ENCODE measurements around the gene SPRR3.

Gene SPRR3, protein sequence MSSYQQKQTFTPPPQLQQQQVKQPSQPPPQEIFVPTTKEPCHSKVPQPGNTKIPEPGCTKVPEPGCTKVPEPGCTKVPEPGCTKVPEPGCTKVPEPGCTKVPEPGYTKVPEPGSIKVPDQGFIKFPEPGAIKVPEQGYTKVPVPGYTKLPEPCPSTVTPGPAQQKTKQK

DNA sequence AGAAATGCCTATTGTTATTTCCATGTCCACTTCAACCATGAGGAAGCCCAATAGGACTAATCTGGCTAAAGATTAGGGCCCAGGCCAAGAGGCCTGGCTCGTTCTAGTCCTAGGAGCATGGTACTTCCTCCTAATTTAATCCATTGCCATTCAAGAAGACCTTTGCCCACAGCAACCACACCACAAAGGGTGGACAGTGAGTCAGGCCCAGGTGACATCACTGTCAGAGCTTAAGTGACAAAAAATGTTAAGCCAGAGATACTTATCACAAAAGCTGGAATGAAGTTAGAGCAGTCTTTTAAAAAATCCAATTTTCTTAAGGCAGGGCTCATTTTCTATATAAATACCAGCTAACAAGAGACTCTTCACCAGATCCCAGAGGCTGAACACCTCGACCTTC is at the start of gene SPRR3:
Gene SPRR3 (plus strand): TSS at position 368 of the 400 bp plus-strand sequence. CDS start 1,272 bp downstream, outside the sequence.
- no peak for DNase-seq

DNA sequence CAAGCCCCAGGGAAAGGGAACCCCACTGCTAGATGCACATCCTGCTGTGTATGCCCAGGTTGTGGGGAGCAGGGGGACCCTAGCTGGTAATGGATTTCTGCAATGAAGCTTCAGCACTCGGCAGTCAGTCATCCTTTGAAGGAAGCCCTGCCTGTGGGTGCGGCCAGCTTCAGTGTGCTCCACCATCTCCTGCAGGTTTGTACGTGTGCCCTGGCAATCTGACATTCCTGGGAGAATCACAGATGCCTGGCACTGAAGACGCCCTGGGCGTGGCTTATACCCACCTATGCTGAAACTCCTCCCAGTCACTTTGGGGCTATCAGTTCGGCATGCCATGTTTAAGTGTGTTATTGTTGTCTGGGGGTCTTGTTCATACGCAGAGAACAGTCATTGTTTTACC is 47.8 kb upstream of the SPRR3 start:
- DNase-seq = no peak

- no peak for DNase-seq
These were observed 47.1 kb upstream of the SPRR3 start for GRCh38 chr1:152954436-152954835.

- DNase-seq = no peak
These were observed 44.0 kb upstream of the SPRR3 start for GRCh38 chr1:152957561-152957960.

GRCh38 chr1:152959273-152959672 is 42.3 kb upstream of the SPRR3 start:
- DNase-seq = no peak

DNA sequence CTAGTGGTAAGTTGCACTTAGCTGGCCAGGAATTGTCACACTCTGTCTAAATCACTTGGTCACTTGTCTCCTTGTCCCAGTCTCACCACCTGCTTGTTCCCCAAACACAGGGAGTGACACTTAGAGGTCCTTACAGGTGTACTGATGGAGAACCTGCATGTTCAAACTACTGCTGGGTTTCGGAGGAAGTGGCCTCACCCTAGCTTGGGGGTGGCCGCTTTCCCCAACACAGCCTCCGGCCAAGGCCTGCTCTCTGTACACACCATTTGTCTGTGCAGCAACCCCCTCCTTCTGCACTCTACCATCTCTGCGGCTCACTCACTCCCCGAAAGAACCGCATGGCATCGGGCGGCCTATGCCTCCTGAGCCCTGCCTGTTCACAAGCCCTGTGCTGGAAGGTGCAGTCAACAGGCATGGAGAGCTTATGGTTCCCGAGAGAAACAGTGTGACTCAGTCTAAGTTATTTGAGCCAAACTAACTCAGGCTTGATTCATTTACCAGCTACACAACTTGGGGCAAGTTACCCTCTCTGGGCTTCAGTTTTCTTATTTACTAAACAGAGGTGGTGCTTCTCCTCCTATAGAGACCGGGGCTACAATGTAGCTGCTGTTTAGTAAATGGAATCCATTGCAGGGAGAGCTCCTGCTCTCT is 41.6 kb upstream of the SPRR3 start:
- DNase-seq = no peak

GRCh38 chr1:152960452-152961044 is 41.0 kb upstream of the SPRR3 start:
- DNase-seq = no peak

GRCh38 chr1:152961226-152961891 is 40.2 kb upstream of the SPRR3 start:
- no peak for DNase-seq

- no peak for DNase-seq
These were observed 38.6 kb upstream of the SPRR3 start for GRCh38 chr1:152962876-152963415.

GRCh38 chr1:152964536-152964935 is 37.0 kb upstream of the SPRR3 start:
- no peak for DNase-seq

DNA sequence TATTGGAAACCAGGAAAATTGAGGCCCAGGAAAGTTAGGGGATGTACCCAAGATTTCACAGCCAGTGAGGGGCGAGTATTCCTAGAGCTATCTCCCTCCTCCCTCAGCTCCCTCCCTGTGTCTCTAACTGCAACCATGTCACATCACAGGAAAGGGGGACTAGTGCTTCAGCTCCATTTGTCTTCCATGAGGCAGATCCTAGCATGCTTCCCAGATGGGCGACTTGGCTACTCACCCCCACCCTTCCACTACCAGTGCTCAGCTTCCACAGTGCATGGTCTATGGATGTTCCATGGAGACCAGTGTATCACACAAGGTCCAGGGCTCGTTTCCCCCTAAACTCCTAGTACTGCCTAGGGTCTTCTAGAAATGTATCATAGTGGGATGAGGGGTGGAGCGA is 35.7 kb upstream of the SPRR3 start:
- DNase-seq = no peak

GRCh38 chr1:152967201-152967600 is 34.3 kb upstream of the SPRR3 start:
- no peak for DNase-seq

DNA sequence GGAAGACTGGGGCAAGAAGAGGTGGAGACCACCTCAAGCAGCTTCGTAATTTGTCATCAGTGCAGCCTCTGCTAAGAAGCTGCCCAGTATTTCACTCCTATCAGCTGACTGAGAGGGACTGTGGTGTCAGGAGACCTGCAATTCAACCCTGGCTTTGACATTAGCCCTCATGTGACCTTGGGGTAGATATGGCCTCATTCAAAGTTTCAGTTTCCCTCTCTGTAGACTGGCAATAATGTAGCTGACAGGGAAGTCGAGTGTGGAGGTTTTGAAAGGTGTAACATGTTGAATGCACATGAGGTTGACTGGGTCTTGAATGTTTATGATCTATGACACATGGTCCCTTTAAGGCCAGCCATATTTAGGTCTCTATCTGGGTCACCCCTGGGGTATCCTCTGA is 33.3 kb upstream of the SPRR3 start:
- no peak for DNase-seq

GRCh38 chr1:152969036-152969435 is 32.5 kb upstream of the SPRR3 start:
- no peak for DNase-seq

DNA sequence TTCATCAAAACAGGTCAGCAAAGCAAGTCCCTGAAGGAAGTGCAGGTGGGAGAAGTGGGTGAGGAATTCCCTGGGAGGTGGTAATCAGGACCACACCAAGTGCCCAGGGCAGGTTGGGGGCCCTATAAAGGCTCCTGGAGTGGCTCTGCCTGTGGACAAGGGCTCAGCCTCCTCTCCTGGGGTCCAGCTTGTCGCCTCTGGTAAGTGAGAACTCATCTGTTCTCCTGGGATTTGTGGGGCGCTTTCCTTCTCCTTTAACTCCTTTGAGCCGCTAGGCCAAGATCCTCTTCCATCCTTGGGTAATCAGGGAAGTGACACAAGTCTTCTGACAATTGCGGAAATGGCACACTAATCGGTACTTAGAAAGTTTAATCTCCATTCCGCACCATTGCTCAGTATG is 31.1 kb upstream of the SPRR3 start, which contains the start of gene SPRR4:
Gene SPRR4 (plus strand): TSS at position 154 of the 400 bp plus-strand sequence. CDS start 1,243 bp downstream, outside the sequence.
- DNase-seq = no peak

GRCh38 chr1:152972196-152972886 is 29.2 kb upstream of the SPRR3 start:
- DNase-seq = no peak

DNA sequence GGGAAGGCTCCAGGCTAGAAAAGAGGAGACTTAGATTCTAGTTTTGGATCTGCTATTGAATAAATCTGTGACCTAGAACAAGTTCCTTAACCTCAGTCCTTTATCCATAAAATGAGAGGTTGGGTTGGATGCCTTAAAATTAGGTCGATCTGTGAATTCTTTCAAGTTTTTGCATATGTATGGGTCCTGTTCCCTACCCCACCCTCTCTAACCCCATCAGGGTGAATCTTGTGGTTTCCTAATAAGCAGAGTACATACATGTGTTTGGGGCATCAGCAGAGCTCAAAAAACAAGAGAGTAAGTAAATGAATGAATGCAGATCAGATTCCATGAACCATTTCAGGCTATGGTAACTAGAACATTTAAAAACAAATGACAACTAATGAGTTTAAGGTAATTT is 24.9 kb upstream of the SPRR3 start:
- no peak for DNase-seq

DNA sequence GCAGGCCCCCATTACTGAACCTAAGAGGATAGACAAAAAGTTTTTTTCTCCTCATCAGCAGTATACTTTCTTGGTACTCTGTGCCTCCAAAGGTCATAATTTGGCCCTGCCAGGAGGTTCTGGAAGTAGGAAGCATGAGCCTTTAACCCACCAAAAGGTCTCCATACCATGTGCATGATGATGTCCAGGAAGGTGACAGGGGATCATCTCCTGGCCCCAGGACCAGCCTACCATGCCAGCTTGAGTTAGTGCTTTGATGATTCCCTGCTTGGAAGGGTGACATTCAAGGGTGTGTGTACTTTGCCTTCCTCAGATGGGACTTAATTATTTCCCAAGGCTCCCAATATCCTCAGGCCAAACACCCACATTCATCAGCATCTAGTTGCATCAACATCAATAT is 23.9 kb upstream of the SPRR3 start:
- no peak for DNase-seq

- no peak for DNase-seq
These were observed 20.9 kb upstream of the SPRR3 start for GRCh38 chr1:152980676-152981075.

- no peak for DNase-seq
These were observed 20.2 kb upstream of the SPRR3 start for GRCh38 chr1:152981146-152981871.

GRCh38 chr1:152982076-152982475 is 19.5 kb upstream of the SPRR3 start:
- DNase-seq = no peak

GRCh38 chr1:152983234-152983633 is 18.3 kb upstream of the SPRR3 start:
- DNase-seq = no peak
